Mesenchymal stem cell (in vitro differentiated cells and primary cell): ENCODE measurements around the gene SPATA13.

Experiments used
- DNase-seq: peaks from one replicate; pipeline ENCODE4 v3.0.0-alpha.2; 2013
- H2AFZ ChIP-seq: one replicate; pipeline ENCODE4 v1.6.1; 2013; ENCODE audit warnings: low read depth, mild to moderate bottlenecking, control low read depth, inconsistent platforms, low read length, moderate library complexity
- H2AK5ac ChIP-seq: 2 replicates; pipeline ENCODE4 v1.6.1; 2013; ENCODE audit warnings: low read length, moderate library complexity, mild to moderate bottlenecking, inconsistent platforms; ENCODE audit not compliant: severe bottlenecking
- H2BK120ac ChIP-seq: one replicate; pipeline ENCODE4 v1.6.1; 2013; ENCODE audit warnings: low read depth, mild to moderate bottlenecking, inconsistent platforms, low read length, moderate library complexity
- H2BK12ac ChIP-seq, 2 experiments: one replicate each; pipeline ENCODE4 v1.6.1; 2013; ENCODE audit warnings: inconsistent platforms in 2 of 2, low read length in 2 of 2, mild to moderate bottlenecking in 2 of 2, moderate library complexity in 2 of 2, control low read depth in 1 of 2
- H2BK15ac ChIP-seq: one replicate; pipeline ENCODE4 v1.6.1; 2013; ENCODE audit warnings: mild to moderate bottlenecking, low read depth, inconsistent platforms; ENCODE audit not compliant: poor library complexity, severe bottlenecking
- H2BK5ac ChIP-seq: 2 replicates; pipeline ENCODE4 v1.6.1; 2013; ENCODE audit warnings: low read depth, mild to moderate bottlenecking, low read length, control low read depth, inconsistent platforms; ENCODE audit not compliant: poor library complexity, severe bottlenecking
- H3K14ac ChIP-seq, 2 experiments: one replicate each; pipeline ENCODE4 v1.6.1; 2013; ENCODE audit warnings: inconsistent platforms in 2 of 2, low read length in 2 of 2, control low read depth in 1 of 2, mild to moderate bottlenecking in 1 of 2, moderate library complexity in 1 of 2
- H3K18ac ChIP-seq, 2 experiments: one replicate each; pipeline ENCODE4 v1.6.1; 2013; ENCODE audit warnings: inconsistent platforms in 2 of 2, low read length in 2 of 2, control low read depth in 1 of 2, low read depth in 1 of 2, mild to moderate bottlenecking in 1 of 2
- H3K23ac ChIP-seq, 2 experiments: one replicate each; pipeline ENCODE4 v1.6.1; 2013; ENCODE audit warnings: inconsistent platforms in 2 of 2, low read length in 2 of 2, mild to moderate bottlenecking in 2 of 2, moderate library complexity in 2 of 2, control low read depth in 1 of 2
- H3K27ac ChIP-seq: 2 replicates; pipeline ENCODE4 v1.5.1; 2013; ENCODE audit warnings: mild to moderate bottlenecking, moderate library complexity, low read length, control low read depth, inconsistent platforms; ENCODE audit not compliant: poor library complexity, severe bottlenecking
- H3K27me3 ChIP-seq, 2 experiments: 2 replicates each; pipeline versions ENCODE4 v1.6.1 to v1.7.0; 2013; ENCODE audit warnings: low read length in 2 of 2, mild to moderate bottlenecking in 2 of 2, moderate library complexity in 2 of 2, control low read depth in 1 of 2, inconsistent platforms in 1 of 2; ENCODE audit not compliant: control insufficient read depth in 1 of 2, insufficient read depth in 1 of 2
- H3K36me3 ChIP-seq, 2 experiments: 2 replicates each; pipeline versions ENCODE4 v1.6.1 to v1.7.0; 2013; ENCODE audit warnings: low read length in 2 of 2, control low read depth in 1 of 2, inconsistent platforms in 1 of 2, low read depth in 1 of 2, mild to moderate bottlenecking in 1 of 2; ENCODE audit not compliant: insufficient read depth in 2 of 2, control insufficient read depth in 1 of 2
- H3K4ac ChIP-seq, 2 experiments: one replicate each; pipeline ENCODE4 v1.6.1; 2013; ENCODE audit warnings: inconsistent platforms in 2 of 2, low read length in 2 of 2, mild to moderate bottlenecking in 2 of 2, moderate library complexity in 2 of 2, control low read depth in 1 of 2, low read depth in 1 of 2
- H3K4me1 ChIP-seq: 2 replicates; pipeline ENCODE4 v1.6.1; 2013; ENCODE audit warnings: low read depth, low read length, control low read depth; ENCODE audit not compliant: control insufficient read depth, insufficient read depth
- H3K4me2 ChIP-seq: 2 replicates; pipeline ENCODE4 v1.6.1; 2013; ENCODE audit warnings: low read length, mild to moderate bottlenecking, inconsistent platforms; ENCODE audit not compliant: poor library complexity, severe bottlenecking
- H3K4me3 ChIP-seq, 2 experiments: 2 replicates each; pipeline versions ENCODE4 v1.5.1 to v1.7.0; 2013; ENCODE audit warnings: low read length in 2 of 2, mild to moderate bottlenecking in 2 of 2, control low read depth in 1 of 2, low read depth in 1 of 2; ENCODE audit not compliant: insufficient read depth in 1 of 2
- H3K79me1 ChIP-seq: replicated peaks from 2 replicates; pipeline ENCODE4 v1.6.1; 2013; ENCODE audit warnings: mild to moderate bottlenecking, control low read depth, low read length, inconsistent platforms; ENCODE audit not compliant: poor library complexity, severe bottlenecking
- H3K9ac ChIP-seq: 2 replicates; pipeline ENCODE4 v1.7.0; 2013; ENCODE audit warnings: mild to moderate bottlenecking, low read length, moderate library complexity
- H3K9me3 ChIP-seq: 2 replicates; pipeline ENCODE4 v1.7.0; 2013; ENCODE audit warnings: mild to moderate bottlenecking, low read length; ENCODE audit not compliant: control insufficient read depth
- H4K8ac ChIP-seq: one replicate; pipeline ENCODE4 v1.6.1; 2013; ENCODE audit warnings: inconsistent platforms, mild to moderate bottlenecking, low read length, moderate library complexity
- H4K91ac ChIP-seq: one replicate; pipeline ENCODE4 v1.6.1; 2013; ENCODE audit warnings: mild to moderate bottlenecking, low read length, inconsistent platforms
- WGBS: methylation state at CpG from one replicate; pipeline ENCODE4 v1.1.7; 2013; ENCODE audit warnings: mixed read lengths; 5-methylcytosine and 5-hydroxymethylcytosine counted together

The SPATA13 gene

DNA sequence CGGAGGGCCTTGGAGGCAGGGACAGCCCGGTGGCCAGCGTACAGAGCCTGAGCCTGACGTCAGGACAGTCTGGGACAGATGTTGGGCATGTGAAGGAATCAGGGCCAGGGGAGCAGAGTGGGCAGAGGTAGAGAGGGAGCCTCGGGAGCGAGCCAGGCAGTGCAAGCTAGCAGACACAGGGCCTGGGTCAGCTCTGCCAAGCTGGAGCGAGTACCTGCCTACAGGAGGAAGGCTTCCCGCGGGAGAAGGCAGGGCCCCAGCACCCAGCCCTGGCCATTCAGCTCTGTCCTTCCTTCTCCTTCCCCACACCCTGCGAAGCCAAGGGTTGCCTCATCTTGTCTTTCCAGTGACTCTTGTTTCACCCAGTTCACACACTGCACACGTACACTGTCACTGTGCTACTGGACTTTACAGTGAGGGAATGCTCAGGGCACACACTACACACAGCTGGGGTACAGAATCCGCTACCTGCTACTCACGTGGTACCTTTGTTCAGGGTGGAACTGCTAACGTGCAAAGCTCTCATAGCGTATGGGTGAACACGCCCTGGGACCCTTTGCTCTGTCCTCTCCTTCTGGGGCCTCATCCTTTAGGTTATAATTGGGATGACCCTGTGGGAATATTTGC, 139.1 kb downstream of the SPATA13 start:
- H3K9me3 ChIP-seq, result no peaks in the 10 kb centered on the region
- no peaks in the 10 kb centered on the region for H3K4me1 ChIP-seq
- H4K91ac ChIP-seq, result no peak overlapping the region
- 97% methylated on average over 16 of the region's 16 CpGs for WGBS
- no peak for DNase-seq
- no peak overlapping the region for H3K4me2 ChIP-seq
- no peak overlapping the region for H2BK5ac ChIP-seq
- H3K79me1 ChIP-seq, result no peaks in the 10 kb centered on the region
- no peak overlapping the region for H3K18ac ChIP-seq
- peaks cover 44 to 56% of the 10 kb centered on the region in 2 experiments for H3K36me3 ChIP-seq
- no peak overlapping the region for H2AK5ac ChIP-seq
- no peak overlapping the region for H2BK12ac ChIP-seq
- no peak overlapping the region for H2AFZ ChIP-seq
- H2BK15ac ChIP-seq, result no peak overlapping the region
- no peak overlapping the region for H3K9ac ChIP-seq
- no peak overlapping the region for H2BK120ac ChIP-seq
- H4K8ac ChIP-seq, result no peak overlapping the region
- H3K4ac ChIP-seq, result no peak overlapping the region
- H3K14ac ChIP-seq, result peak overlapping the region in 1 of 2 experiments; percentile 35
- H3K4me3 ChIP-seq, result no peak overlapping the region
- H3K23ac ChIP-seq, result no peak overlapping the region
- H3K27me3 ChIP-seq, result no peaks in the 10 kb centered on the region
- no peak overlapping the region for H3K27ac ChIP-seq

DNA sequence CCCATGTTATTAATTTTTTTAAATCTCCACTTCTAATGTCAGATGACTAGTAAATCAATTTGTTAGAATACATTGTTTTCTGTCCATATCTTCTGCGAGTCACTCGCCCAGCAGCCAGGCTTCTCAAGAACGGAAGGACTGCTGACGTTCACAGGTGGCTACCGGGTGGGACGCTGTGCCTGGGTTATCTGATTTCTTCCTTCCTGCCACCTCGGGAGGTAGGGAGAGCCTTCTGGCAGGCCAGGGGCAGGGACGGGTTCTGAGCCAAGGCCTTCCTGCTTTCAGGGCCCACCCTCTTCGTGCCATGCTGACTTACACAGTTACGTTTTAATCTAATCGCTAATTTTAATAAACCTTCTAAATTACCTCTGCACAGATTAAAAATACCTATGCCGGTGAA, 140.9 kb downstream of the SPATA13 start:
- no peak overlapping the region for H3K23ac ChIP-seq
- H4K8ac ChIP-seq, result no peak overlapping the region
- H3K79me1 ChIP-seq, result no peaks in the 10 kb centered on the region
- H3K9me3 ChIP-seq, result no peaks in the 10 kb centered on the region
- no peak overlapping the region for H2BK15ac ChIP-seq
- no peak overlapping the region for H3K18ac ChIP-seq
- no peak overlapping the region for H3K4me2 ChIP-seq
- no peak for DNase-seq
- WGBS, result 92% methylated on average over 8 of the region's 12 CpGs
- no peak overlapping the region for H3K4me3 ChIP-seq
- H2BK120ac ChIP-seq, result no peak overlapping the region
- no peaks in the 10 kb centered on the region for H3K4me1 ChIP-seq
- H2BK12ac ChIP-seq, result no peak overlapping the region
- H3K27me3 ChIP-seq, result no peaks in the 10 kb centered on the region
- no peak overlapping the region for H3K14ac ChIP-seq
- no peak overlapping the region for H2BK5ac ChIP-seq
- no peak overlapping the region for H3K27ac ChIP-seq
- H3K36me3 ChIP-seq, result peaks cover 44 to 48% of the 10 kb centered on the region in 2 experiments
- no peak overlapping the region for H3K9ac ChIP-seq
- no peak overlapping the region for H2AK5ac ChIP-seq
- no peak overlapping the region for H2AFZ ChIP-seq
- no peak overlapping the region for H4K91ac ChIP-seq
- no peak overlapping the region for H3K4ac ChIP-seq

DNA sequence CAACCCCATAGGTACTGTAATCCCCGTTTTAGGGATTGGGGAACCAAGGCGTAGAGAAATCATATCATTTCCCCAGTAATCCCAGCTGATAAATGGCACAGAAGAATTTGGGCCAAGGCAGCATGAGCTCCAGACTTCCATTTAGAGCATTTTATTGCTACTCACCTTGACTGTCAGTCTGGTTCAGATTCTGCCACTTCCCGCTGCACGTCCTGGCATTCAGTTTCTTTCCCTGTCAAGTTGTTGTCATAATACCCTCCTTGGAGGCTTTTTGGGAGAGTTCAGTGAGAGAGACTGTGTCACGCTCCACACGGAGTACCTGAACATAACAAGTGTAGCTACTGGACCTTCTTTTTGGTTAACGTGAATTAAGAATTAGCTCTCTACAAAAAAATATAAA, 141.4 kb downstream of the SPATA13 start:
- Histone ChIP-seq H2BK15ac (no peak overlapping the region), H3K9me3 (no peaks in the 10 kb centered on the region), H3K79me1 (no peaks in the 10 kb centered on the region), H3K4me2 (no peak overlapping the region), H2BK120ac (no peak overlapping the region), H2AK5ac (no peak overlapping the region), H3K23ac (no peak overlapping the region), H3K14ac (no peak overlapping the region), H4K8ac (no peak overlapping the region), H3K27me3 (no peaks in the 10 kb centered on the region), H3K4me3 (no peak overlapping the region), H3K9ac (no peak overlapping the region), H3K27ac (no peak overlapping the region), H2AFZ (no peak overlapping the region), H3K4me1 (no peaks in the 10 kb centered on the region), H3K4ac (no peak overlapping the region), H3K18ac (no peak overlapping the region), H2BK12ac (no peak overlapping the region), H3K36me3 (peaks cover 44 to 48% of the 10 kb centered on the region in 2 experiments), H4K91ac (no peak overlapping the region), H2BK5ac (no peak overlapping the region)
- 94% methylated on average over 7 of the region's 7 CpGs for WGBS
- DNase-seq, result no peak

DNA sequence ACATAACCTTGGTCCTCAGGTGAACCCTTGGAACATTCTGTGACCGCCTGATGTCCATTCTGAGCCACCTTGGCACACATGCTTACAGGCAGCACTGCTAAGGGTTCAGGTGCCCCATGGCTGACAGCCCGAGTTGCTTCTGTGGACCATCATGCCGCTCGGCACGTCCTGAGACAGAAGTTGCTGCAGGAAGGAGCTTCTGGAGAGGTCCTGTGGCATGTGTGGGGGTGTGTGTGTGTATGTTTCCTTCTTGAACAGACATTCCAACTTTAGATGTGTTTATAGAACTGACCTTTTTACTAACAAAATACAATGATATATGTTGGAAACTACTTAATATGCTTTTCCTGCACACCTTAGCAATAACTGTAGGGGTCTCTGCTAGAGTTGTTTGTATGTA, 144.1 kb downstream of the SPATA13 start:
- Histone ChIP-seq H3K4me1 (peaks cover 3% of the 10 kb centered on the region), H3K27me3 (no peaks in the 10 kb centered on the region), H3K9me3 (no peaks in the 10 kb centered on the region), H2AFZ (no peak overlapping the region), H3K14ac (no peak overlapping the region), H2BK5ac (no peak overlapping the region), H3K9ac (no peak overlapping the region), H3K18ac (peak overlapping the region in 1 of 2 experiments; percentile 7), H4K8ac (no peak overlapping the region), H3K4me2 (no peak overlapping the region), H2BK15ac (no peak overlapping the region), H3K4ac (peak overlapping the region in 1 of 2 experiments; percentile 24), H3K27ac (no peak overlapping the region), H3K36me3 (peaks cover 27 to 30% of the 10 kb centered on the region in 2 experiments), H4K91ac (no peak overlapping the region), H2BK120ac (no peak overlapping the region), H2BK12ac (no peak overlapping the region), H3K79me1 (no peaks in the 10 kb centered on the region), H3K4me3 (no peak overlapping the region), H2AK5ac (no peak overlapping the region), H3K23ac (no peak overlapping the region)
- DNase-seq, result peak; percentile 24
- WGBS, result 56% methylated on average over 5 of the region's 5 CpGs
